Neutrophil (primary cell): ENCODE results near the gene COQ10A.
A peak's percentile ranks its signal among the peaks of the same experiment; 100 is the strongest.

Source experiments
- H3K27ac ChIP-seq: fragments of 200-600 bp; sonication (generic); 2 replicates; pipeline ENCODE4 v1.5.1; 2016; ENCODE audit warnings: mild to moderate bottlenecking, moderate library complexity
- H3K27me3 ChIP-seq: fragments of 200-600 bp; sonication (generic); 2 replicates; pipeline ENCODE4 v1.6.0; 2016; ENCODE audit warnings: mild to moderate bottlenecking
- H3K36me3 ChIP-seq: fragments of 200-600 bp; sonication (generic); 2 replicates; pipeline ENCODE4 v1.5.1; 2017
- H3K4me1 ChIP-seq, 2 experiments: fragments of 200-600 bp in 1 of 2; sonication (generic) in 1 of 2; 1 replicate in 1 of 2; 2 replicates in 1 of 2; pipeline versions ENCODE4 v1.5.1 to v1.6.1; 2013 to 2016; ENCODE audit warnings: low read depth in 1 of 2, low read length in 1 of 2, mild to moderate bottlenecking in 1 of 2, moderate library complexity in 1 of 2; ENCODE audit not compliant: control insufficient read depth in 1 of 2, insufficient read depth in 1 of 2
- H3K4me3 ChIP-seq, 2 experiments: fragments of 200-600 bp in 1 of 2; sonication (generic) in 1 of 2; 1 replicate in 1 of 2; 2 replicates in 1 of 2; pipeline ENCODE4 v1.5.1; 2013 to 2016; ENCODE audit warnings: low read depth in 1 of 2, low read length in 1 of 2, mild to moderate bottlenecking in 1 of 2, moderate library complexity in 1 of 2
- H3K9me3 ChIP-seq: fragments of 200-600 bp; sonication (generic); 2 replicates; pipeline ENCODE4 v1.5.1; 2016
- CTCF ChIP-seq: fragments of 200-600 bp; sonication (generic); IDR thresholded peaks from 2 replicates; pipeline ENCODE4 v1.5.1; 2016; ENCODE audit warnings: antibody characterized with exemption

COQ10A gene

DNA sequence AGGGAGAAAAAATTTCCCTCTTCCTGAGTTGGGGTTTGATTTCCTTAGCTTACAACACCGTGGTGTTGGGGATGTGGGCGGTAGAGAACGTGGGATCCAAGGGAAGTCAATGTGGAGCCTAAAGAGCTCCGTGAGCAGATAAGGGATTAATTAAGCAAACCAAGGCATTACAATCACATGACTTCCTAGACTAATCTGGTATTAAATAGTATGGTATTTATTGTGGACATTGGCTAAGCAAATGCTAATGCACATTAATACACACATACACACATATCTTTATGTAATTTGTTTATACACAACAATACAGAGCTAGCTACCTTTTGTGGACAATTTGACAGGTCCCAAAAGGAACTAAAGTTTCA, 44.2 kb upstream of the COQ10A start:
- Histone ChIP-seq H3K36me3 (peaks cover 3% of the 10 kb centered on the region), H3K9me3 (no peaks in the 10 kb centered on the region), H3K27ac (peak overlapping the region; percentile 93), H3K4me3 (peak overlapping the region; percentile 84 to 85), H3K27me3 (no peaks in the 10 kb centered on the region), H3K4me1 (peaks cover 48% of the 10 kb centered on the region in 2 experiments)
- TF ChIP-seq CTCF: no peak

GRCh38 chr12:56223571-56224101, 43.1 kb upstream of the COQ10A start:
- H3K27ac ChIP-seq: peak overlapping the region; percentile 93
- H3K9me3 ChIP-seq: no peaks in the 10 kb centered on the region
- no peaks in the 10 kb centered on the region for H3K27me3 ChIP-seq
- no peaks in the 10 kb centered on the region for H3K36me3 ChIP-seq
- H3K4me3 ChIP-seq: peak overlapping the region; percentile 75 to 77
- peaks cover 48% of the 10 kb centered on the region in 2 experiments for H3K4me1 ChIP-seq
- TF ChIP-seq CTCF: no peak

GRCh38 chr12:56224102-56224701, 42.5 kb upstream of the COQ10A start, which contains the start of gene NABP2:
Gene NABP2, plus strand, starts transcription at chr12:56224342. Its CDS starts 515 bp downstream, at chr12:56224857.
- Histone ChIP-seq H3K4me3 (peak within 1 kb of the TSS; percentile 75 to 77), H3K36me3 (no peaks in the 10 kb centered on the region), H3K27me3 (no peaks in the 10 kb centered on the region), H3K9me3 (no peaks in the 10 kb centered on the region), H3K27ac (peak within 1 kb of the TSS; percentile 93), H3K4me1 (peaks cover 48% of the 10 kb centered on the region in 2 experiments)
- peak; percentile 97 for TF ChIP-seq CTCF

GRCh38 chr12:56224954-56225353, 41.8 kb upstream of the COQ10A start:
- Histone ChIP-seq H3K4me3 (peak overlapping the region in 1 of 2 experiments; percentile 75), H3K36me3 (no peaks in the 10 kb centered on the region), H3K4me1 (peaks cover 44% of the 10 kb centered on the region in 2 experiments), H3K27me3 (no peaks in the 10 kb centered on the region), H3K27ac (peak overlapping the region; percentile 93), H3K9me3 (no peaks in the 10 kb centered on the region)
- TF ChIP-seq CTCF: no peak

DNA sequence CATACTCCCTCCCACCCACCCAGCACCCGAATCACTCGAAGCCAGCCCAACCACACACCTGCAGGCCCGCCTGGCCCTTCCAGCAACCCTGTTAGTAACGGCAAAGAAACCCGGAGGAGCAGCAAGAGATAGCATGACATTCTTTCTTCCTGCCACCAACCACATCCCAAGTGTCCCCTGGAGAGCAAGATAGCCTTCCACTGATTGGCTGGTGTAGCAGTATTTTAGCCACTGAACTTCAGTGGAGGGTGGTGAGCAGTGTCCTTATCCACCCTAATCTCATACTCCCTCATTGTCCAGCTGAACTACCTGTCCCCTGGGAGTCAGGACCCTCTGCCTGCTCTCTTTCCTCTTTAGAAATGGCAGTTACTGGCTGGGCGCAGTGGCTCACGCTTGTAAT, 37.7 kb upstream of the COQ10A start:
- Histone ChIP-seq H3K36me3 (no peaks in the 10 kb centered on the region), H3K27me3 (no peaks in the 10 kb centered on the region), H3K4me1 (peaks cover 7% of the 10 kb centered on the region in 2 experiments), H3K9me3 (no peaks in the 10 kb centered on the region), H3K4me3 (no peak overlapping the region), H3K27ac (no peak overlapping the region)
- TF ChIP-seq CTCF: no peak
